HG03457 (cell line): Measurements from ENCODE around the gene BCL2L1.

Experiments
- ATAC-seq: cut with Tn5 transposase; IDR thresholded peaks from one replicate; pipeline ENCODE4 v1.9.1; 2021; ENCODE audit warnings: moderate number of reproducible peaks; ENCODE audit not compliant: unreplicated experiment

BCL2L1 gene

GRCh38 chr20:31694842-31695593, 27.6 kb downstream of the BCL2L1 start:
- ATAC-seq = no peak

- no peak for ATAC-seq
Observed at GRCh38 chr20:31693987-31694661, 28.5 kb downstream of the BCL2L1 start.

GRCh38 chr20:31693402-31693801, 29.3 kb downstream of the BCL2L1 start:
- no peak for ATAC-seq

GRCh38 chr20:31691646-31692275, 30.9 kb downstream of the BCL2L1 start:
- no peak for ATAC-seq

GRCh38 chr20:31690124-31690666, 32.5 kb downstream of the BCL2L1 start:
- no peak for ATAC-seq

- no peak for ATAC-seq
Observed at GRCh38 chr20:31689141-31689540, 33.5 kb downstream of the BCL2L1 start.

- no peak for ATAC-seq
Observed at GRCh38 chr20:31687777-31688176, 34.9 kb downstream of the BCL2L1 start.

GRCh38 chr20:31685853-31686643, 36.6 kb downstream of the BCL2L1 start:
- ATAC-seq = no peak

- ATAC-seq = no peak
Observed at GRCh38 chr20:31684153-31685015, 38.3 kb downstream of the BCL2L1 start.

- ATAC-seq = no peak
Observed at GRCh38 chr20:31682927-31683326, 39.7 kb downstream of the BCL2L1 start.

GRCh38 chr20:31682352-31682751, 40.3 kb downstream of the BCL2L1 start:
- ATAC-seq = no peak

GRCh38 chr20:31681769-31682168, 40.9 kb downstream of the BCL2L1 start:
- no peak for ATAC-seq

GRCh38 chr20:31681128-31681727, 41.4 kb downstream of the BCL2L1 start:
- ATAC-seq = no peak

- no peak for ATAC-seq
Observed at GRCh38 chr20:31680286-31681127, 42.2 kb downstream of the BCL2L1 start.

GRCh38 chr20:31679357-31680285, 43.0 kb downstream of the BCL2L1 start:
- no peak for ATAC-seq

- no peak for ATAC-seq
Observed at GRCh38 chr20:31678389-31679356, 44.0 kb downstream of the BCL2L1 start.
